ENCODE measurements around the gene RCOR1.

- TF ChIP-seq, protein P1, sequence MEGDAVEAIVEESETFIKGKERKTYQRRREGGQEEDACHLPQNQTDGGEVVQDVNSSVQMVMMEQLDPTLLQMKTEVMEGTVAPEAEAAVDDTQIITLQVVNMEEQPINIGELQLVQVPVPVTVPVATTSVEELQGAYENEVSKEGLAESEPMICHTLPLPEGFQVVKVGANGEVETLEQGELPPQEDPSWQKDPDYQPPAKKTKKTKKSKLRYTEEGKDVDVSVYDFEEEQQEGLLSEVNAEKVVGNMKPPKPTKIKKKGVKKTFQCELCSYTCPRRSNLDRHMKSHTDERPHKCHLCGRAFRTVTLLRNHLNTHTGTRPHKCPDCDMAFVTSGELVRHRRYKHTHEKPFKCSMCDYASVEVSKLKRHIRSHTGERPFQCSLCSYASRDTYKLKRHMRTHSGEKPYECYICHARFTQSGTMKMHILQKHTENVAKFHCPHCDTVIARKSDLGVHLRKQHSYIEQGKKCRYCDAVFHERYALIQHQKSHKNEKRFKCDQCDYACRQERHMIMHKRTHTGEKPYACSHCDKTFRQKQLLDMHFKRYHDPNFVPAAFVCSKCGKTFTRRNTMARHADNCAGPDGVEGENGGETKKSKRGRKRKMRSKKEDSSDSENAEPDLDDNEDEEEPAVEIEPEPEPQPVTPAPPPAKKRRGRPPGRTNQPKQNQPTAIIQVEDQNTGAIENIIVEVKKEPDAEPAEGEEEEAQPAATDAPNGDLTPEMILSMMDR (conservative IDR thresholded peaks at IDR 0.05 in 1 of 2, IDR thresholded peaks at IDR 0.05 in 1 of 2; ENCODE audit: extremely low read depth in 1 of 2, insufficient read depth in 1 of 2, low read depth in 1 of 2, low read length in 2 of 2), result no peak
- no peak for TF ChIP-seq EZH2 (IDR thresholded peaks at IDR 0.05; ENCODE audit: borderline replicate concordance, low read length)
These were observed 71.0 kb downstream of the RCOR1 start for GRCh38 chr14:102663440-102663839.
